ENCODE data around the gene ERLEC1.

ERLEC1 gene

DNA sequence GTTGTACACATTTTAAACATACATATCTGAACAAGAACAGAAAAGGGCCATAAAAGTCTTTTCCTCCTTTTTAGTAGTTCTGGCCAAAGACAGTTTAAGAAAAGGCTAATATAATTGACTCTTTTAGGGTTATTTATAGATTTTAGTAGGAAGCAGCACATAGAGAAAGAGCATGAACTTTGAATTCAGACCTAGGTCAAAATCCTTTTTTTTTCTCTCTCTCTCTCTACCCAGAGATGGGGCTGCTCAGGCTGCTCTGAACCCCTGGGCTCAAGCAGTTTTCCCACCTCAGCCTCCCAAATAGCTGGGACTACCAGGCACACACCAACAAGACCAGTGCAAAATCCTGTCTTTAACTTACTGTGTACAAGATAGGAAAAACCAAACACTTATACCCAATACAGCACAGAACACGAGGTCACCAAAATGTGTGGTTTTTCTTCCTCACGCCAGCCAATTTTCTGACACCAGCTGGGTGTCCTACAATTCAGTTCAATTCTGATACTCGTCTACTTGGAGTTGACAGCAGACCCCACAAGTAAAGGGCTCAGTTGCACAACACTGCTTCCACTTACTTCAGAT is 32.1 kb downstream of the ERLEC1 start (continued):
- TF ChIP-seq, protein P1, sequence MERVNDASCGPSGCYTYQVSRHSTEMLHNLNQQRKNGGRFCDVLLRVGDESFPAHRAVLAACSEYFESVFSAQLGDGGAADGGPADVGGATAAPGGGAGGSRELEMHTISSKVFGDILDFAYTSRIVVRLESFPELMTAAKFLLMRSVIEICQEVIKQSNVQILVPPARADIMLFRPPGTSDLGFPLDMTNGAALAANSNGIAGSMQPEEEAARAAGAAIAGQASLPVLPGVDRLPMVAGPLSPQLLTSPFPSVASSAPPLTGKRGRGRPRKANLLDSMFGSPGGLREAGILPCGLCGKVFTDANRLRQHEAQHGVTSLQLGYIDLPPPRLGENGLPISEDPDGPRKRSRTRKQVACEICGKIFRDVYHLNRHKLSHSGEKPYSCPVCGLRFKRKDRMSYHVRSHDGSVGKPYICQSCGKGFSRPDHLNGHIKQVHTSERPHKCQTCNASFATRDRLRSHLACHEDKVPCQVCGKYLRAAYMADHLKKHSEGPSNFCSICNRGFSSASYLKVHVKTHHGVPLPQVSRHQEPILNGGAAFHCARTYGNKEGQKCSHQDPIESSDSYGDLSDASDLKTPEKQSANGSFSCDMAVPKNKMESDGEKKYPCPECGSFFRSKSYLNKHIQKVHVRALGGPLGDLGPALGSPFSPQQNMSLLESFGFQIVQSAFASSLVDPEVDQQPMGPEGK (CRISPR knock-in tag; IDR thresholded peaks at IDR 0.05; ENCODE audit: borderline replicate concordance) = no peak
- TF ChIP-seq ZC3H10 (CRISPR knock-in tag; IDR thresholded peaks at IDR 0.05) (no peak), ZNF8 (CRISPR knock-in tag; IDR thresholded peaks at IDR 0.05) (no peak), CSDC2 (CRISPR knock-in tag; IDR thresholded peaks at IDR 0.05) (no peak), ISL1 (CRISPR knock-in tag; IDR thresholded peaks at IDR 0.05) (no peak), ESRRG (CRISPR knock-in tag; IDR thresholded peaks at IDR 0.05) (no peak), ZFP3 (CRISPR knock-in tag; IDR thresholded peaks at IDR 0.05) (no peak), TCF4 (CRISPR knock-in tag; IDR thresholded peaks at IDR 0.05; ENCODE audit: borderline replicate concordance) (no peak), TOX (CRISPR knock-in tag; IDR thresholded peaks at IDR 0.05; ENCODE audit: borderline replicate concordance) (no peak), RARB (CRISPR knock-in tag; IDR thresholded peaks at IDR 0.05) (no peak), ZNF565 (CRISPR knock-in tag; conservative IDR thresholded peaks at IDR 0.05; ENCODE audit: low read depth) (no peak), SNAI2 (CRISPR knock-in tag; IDR thresholded peaks at IDR 0.05) (no peak)
- TF ChIP-seq, protein P2, sequence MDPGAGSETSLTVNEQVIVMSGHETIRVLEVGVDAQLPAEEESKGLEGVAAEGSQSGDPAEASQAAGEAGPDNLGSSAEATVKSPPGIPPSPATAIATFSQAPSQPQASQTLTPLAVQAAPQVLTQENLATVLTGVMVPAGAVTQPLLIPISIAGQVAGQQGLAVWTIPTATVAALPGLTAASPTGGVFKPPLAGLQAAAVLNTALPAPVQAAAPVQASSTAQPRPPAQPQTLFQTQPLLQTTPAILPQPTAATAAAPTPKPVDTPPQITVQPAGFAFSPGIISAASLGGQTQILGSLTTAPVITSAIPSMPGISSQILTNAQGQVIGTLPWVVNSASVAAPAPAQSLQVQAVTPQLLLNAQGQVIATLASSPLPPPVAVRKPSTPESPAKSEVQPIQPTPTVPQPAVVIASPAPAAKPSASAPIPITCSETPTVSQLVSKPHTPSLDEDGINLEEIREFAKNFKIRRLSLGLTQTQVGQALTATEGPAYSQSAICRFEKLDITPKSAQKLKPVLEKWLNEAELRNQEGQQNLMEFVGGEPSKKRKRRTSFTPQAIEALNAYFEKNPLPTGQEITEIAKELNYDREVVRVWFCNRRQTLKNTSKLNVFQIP (CRISPR knock-in tag; IDR thresholded peaks at IDR 0.05; ENCODE audit: borderline replicate concordance, low read depth) = no peak

DNA sequence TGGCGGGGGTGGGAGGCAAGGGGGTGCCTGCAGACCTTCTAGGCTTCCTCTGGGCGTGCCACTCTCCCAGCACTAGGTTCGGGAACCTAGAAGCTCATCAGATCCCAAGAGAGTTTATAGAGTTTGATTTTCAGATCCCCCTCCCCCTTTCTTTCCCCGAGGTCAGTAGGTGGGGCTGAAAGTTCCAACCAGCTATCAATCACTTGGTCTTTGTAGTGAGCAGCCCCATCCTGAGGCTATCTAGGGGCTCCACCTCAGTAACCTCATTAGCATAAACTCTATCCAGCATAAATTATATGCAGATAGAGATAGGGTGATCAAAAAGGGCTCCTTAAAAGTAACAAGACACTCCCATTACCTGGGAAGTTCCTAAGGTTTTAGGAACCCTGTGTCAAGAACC is 32.8 kb downstream of the ERLEC1 start:
- TF ChIP-seq SNAI2 (CRISPR knock-in tag; IDR thresholded peaks at IDR 0.05) = no peak
- no peak for TF ChIP-seq OSR1 (CRISPR knock-in tag; IDR thresholded peaks at IDR 0.05)
- TF ChIP-seq, protein P2 (CRISPR knock-in tag; IDR thresholded peaks at IDR 0.05; ENCODE audit: borderline replicate concordance, low read depth) = no peak
- TF ChIP-seq ZFP30 (CRISPR knock-in tag; IDR thresholded peaks at IDR 0.05) = no peak
- TF ChIP-seq ARNTL (CRISPR knock-in tag; IDR thresholded peaks at IDR 0.05; ENCODE audit: borderline replicate concordance, low read depth) = no peak
- TF ChIP-seq, protein P3, sequence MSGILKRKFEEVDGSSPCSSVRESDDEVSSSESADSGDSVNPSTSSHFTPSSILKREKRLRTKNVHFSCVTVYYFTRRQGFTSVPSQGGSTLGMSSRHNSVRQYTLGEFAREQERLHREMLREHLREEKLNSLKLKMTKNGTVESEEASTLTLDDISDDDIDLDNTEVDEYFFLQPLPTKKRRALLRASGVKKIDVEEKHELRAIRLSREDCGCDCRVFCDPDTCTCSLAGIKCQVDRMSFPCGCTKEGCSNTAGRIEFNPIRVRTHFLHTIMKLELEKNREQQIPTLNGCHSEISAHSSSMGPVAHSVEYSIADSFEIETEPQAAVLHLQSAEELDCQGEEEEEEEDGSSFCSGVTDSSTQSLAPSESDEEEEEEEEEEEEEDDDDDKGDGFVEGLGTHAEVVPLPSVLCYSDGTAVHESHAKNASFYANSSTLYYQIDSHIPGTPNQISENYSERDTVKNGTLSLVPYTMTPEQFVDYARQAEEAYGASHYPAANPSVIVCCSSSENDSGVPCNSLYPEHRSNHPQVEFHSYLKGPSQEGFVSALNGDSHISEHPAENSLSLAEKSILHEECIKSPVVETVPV (CRISPR knock-in tag; IDR thresholded peaks at IDR 0.05) = no peak
- no peak for TF ChIP-seq ZNF8 (CRISPR knock-in tag; IDR thresholded peaks at IDR 0.05)
- TF ChIP-seq TOX (CRISPR knock-in tag; IDR thresholded peaks at IDR 0.05; ENCODE audit: borderline replicate concordance) = no peak
- TF ChIP-seq, protein P4, sequence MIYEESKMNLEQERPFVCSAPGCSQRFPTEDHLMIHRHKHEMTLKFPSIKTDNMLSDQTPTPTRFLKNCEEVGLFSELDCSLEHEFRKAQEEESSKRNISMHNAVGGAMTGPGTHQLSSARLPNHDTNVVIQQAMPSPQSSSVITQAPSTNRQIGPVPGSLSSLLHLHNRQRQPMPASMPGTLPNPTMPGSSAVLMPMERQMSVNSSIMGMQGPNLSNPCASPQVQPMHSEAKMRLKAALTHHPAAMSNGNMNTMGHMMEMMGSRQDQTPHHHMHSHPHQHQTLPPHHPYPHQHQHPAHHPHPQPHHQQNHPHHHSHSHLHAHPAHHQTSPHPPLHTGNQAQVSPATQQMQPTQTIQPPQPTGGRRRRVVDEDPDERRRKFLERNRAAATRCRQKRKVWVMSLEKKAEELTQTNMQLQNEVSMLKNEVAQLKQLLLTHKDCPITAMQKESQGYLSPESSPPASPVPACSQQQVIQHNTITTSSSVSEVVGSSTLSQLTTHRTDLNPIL (CRISPR knock-in tag; IDR thresholded peaks at IDR 0.05; ENCODE audit: low read depth) = no peak
- no peak for ATAC-seq

DNA sequence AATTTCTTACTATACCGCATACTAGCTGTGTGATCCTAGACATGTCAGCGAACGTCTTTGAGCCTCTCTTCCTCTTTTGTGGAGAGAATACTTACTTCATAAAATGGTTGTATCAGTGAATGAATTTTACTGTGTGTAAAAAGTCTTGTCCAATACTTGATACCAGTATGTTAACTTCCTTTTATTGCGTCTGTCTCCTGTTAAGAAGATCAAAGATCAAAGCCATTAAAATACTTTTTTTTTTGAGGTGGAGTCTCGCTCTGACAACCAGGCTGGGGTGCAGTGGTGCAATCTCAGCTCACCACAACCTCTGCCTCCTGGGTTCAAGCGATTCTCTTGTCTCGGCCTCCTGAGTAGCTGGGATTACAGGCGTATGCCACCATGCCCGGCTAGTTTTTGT is 33.2 kb downstream of the ERLEC1 start:
- no peak for ATAC-seq
- no peak for TF ChIP-seq ZFP3 (CRISPR knock-in tag; IDR thresholded peaks at IDR 0.05)

DNA sequence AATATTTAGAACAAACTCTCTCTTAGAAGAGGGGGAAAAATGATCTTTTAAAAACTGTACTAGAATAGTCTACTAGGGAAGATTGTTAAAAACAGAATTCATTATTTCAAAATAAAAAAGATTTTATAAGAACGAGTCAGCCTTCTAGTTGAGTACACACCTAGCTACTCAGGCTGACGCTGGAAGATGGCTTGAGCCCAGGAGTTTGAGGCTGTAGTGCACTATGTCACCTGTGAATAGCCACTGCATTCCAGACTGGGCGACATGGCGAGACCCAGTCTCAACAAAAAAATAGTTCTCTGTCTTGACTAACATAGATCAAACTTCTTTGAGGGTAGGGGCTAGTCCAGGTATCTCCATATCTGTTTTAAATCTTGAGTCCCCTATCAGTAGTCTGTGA is 33.9 kb downstream of the ERLEC1 start:
- no peak for ATAC-seq
- TF ChIP-seq, protein P3 (CRISPR knock-in tag; IDR thresholded peaks at IDR 0.05) = no peak
- TF ChIP-seq, protein P2 (CRISPR knock-in tag; IDR thresholded peaks at IDR 0.05; ENCODE audit: borderline replicate concordance, low read depth) = no peak
- TF ChIP-seq ZNF8 (CRISPR knock-in tag; IDR thresholded peaks at IDR 0.05) (no peak), SNAI2 (CRISPR knock-in tag; IDR thresholded peaks at IDR 0.05) (no peak)
- TF ChIP-seq, protein P5, sequence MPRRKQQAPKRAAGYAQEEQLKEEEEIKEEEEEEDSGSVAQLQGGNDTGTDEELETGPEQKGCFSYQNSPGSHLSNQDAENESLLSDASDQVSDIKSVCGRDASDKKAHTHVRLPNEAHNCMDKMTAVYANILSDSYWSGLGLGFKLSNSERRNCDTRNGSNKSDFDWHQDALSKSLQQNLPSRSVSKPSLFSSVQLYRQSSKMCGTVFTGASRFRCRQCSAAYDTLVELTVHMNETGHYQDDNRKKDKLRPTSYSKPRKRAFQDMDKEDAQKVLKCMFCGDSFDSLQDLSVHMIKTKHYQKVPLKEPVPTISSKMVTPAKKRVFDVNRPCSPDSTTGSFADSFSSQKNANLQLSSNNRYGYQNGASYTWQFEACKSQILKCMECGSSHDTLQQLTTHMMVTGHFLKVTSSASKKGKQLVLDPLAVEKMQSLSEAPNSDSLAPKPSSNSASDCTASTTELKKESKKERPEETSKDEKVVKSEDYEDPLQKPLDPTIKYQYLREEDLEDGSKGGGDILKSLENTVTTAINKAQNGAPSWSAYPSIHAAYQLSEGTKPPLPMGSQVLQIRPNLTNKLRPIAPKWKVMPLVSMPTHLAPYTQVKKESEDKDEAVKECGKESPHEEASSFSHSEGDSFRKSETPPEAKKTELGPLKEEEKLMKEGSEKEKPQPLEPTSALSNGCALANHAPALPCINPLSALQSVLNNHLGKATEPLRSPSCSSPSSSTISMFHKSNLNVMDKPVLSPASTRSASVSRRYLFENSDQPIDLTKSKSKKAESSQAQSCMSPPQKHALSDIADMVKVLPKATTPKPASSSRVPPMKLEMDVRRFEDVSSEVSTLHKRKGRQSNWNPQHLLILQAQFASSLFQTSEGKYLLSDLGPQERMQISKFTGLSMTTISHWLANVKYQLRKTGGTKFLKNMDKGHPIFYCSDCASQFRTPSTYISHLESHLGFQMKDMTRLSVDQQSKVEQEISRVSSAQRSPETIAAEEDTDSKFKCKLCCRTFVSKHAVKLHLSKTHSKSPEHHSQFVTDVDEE (CRISPR knock-in tag; IDR thresholded peaks at IDR 0.05) = no peak
